Activated T-cell treated with anti-CD3 and anti-CD28 coated beads, Interleukin-2, amount 50 U/mL, for 1 hour (primary cell): Measurements from ENCODE around the gene GSG1L2.

ENCODE experiments used
- DNase-seq: peaks from one replicate; pipeline ENCODE4 v3.0.0-alpha.2; 2020

Gene GSG1L2

GRCh38 chr17:9824797-9825338 lies 3.0 kb upstream of the GSG1L2 start:
- no peak for DNase-seq

- DNase-seq = no peak
These were observed 2.2 kb upstream of the GSG1L2 start for GRCh38 chr17:9824094-9824493.

- DNase-seq = no peak
These were observed 1.4 kb downstream of the GSG1L2 start for GRCh38 chr17:9820448-9820847.

DNA sequence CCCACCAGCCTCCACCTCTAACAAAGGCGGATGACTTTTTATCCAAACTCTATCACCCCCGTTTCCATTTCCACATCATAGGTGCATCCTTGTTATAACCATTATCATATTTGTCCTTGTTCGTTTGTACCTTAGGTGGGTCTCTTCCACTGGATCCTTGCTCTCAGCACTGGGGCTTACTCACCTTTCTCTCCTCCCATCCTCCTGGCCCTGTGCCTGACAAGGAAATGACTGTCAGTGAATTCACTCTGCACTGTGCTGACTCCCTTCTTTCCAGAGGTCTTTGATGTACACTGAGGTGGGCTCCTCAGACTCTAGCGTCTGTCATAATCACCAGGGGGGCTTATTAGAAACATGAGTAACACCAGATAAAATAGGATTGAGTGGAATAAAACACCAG lies 3.1 kb downstream of the GSG1L2 start:
- DNase-seq = no peak

- no peak for DNase-seq
These were observed 4.8 kb downstream of the GSG1L2 start for GRCh38 chr17:9817086-9817485.

- DNase-seq = no peak
These were observed 5.4 kb downstream of the GSG1L2 start for GRCh38 chr17:9816472-9816871.

GRCh38 chr17:9814337-9814945 lies 7.4 kb downstream of the GSG1L2 start:
- no peak for DNase-seq

DNA sequence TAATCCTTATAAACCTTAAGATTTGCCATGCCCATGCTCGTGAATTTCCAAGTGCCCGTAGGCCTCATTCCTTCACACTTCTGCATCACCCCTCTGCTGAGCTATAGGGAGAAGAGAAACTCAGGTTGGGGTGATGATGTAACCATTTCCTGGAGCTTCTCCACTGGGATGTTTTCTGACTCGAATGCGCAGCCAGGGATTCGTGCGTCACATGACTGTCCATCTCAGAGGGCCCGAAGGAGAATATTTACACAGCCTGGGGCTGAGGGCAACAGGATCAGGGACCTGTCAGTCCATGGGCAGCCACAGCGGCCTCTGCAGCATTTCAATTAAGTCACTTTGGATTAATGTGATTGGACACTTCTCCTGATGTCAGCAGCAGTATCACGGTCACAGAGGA lies 8.7 kb downstream of the GSG1L2 start:
- DNase-seq = no peak

DNA sequence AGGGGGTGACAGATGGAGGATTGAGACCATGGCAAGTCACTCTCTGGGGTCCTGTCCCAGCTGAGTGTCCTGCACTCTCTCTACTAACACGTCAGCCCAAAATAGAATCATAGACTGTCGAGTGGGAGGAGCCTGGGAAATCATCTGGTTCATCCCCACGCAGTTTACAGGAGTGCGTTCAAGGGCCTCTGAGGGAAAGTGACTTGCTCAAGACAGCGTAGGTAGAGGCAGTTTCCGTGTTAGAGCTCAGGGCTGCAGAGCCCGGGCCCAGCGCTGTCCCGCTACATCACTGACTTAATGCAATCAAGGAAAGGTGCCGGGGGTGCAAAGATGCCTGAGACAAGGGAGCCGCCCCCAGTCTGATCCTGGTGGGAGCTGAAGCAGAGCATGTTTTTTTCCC lies 10.3 kb downstream of the GSG1L2 start:
- no peak for DNase-seq

- DNase-seq = no peak
These were observed 10.8 kb downstream of the GSG1L2 start for GRCh38 chr17:9811086-9811485.

DNA sequence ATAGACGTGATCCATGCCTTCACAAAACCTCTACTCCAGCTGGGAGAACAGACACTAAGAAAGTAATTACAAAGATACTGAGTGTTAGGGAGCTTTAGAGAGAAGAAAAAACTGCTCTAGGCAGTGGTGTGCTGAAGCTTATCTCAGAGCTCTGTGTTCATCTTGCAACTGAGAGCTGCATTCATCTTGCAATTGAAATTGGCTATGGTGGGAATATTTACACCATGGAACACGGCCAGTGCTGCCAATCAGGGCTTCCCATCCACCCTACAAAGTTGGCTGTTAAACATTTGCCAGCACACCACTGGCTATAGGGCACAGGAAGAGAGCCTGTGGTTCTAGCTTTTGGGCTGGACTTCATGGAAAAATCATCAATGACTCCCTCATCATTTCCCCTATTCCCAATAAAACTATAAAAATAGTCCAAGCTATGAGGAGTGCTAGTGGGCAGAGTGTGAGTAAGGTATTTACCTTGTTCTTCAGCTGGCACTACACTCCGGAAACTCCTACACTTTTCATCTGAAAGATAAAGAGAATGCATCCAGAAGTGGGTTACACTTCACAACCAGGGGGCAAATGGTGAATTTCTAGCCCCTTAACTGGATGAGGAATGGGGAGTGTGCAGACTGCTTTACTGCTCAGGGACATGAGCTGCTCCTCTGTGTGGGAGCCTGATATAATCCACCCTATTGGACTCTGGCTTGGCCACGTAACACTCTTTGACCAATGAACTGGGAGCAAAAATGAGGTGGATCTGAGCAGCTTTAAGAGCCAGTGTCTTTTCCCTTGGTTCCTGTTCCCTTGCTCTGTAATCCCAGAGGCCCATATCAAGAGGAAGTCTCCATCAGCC lies 11.6 kb downstream of the GSG1L2 start:
- DNase-seq = no peak

GRCh38 chr17:9809409-9809808 lies 12.5 kb downstream of the GSG1L2 start:
- no peak for DNase-seq

- no peak for DNase-seq
These were observed 15.2 kb downstream of the GSG1L2 start for GRCh38 chr17:9806699-9807098.

- DNase-seq = no peak
These were observed 16.1 kb downstream of the GSG1L2 start for GRCh38 chr17:9805769-9806168.

- no peak for DNase-seq
These were observed 19.2 kb downstream of the GSG1L2 start for GRCh38 chr17:9802697-9803096.

DNA sequence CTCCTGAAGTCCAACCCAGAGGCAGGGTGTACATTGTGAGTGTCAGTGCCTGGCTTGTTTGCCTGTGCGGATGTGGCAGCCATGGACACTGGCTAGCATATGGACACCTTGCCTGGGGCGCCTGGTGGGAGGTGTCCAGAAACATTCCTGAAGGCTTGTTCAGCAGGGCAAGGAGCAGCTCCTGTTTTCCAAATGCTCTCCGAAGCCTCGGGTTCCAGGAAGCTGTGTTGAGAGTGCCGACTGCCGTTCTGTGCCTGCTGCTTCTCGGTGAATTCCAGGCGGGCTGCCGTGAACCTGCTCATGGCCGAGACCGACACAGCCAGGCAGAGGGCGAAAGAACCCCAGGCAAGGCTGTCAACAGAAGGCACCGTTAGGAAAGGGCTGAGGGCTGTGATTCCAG lies 19.6 kb downstream of the GSG1L2 start:
- DNase-seq = no peak

- no peak for DNase-seq
These were observed 20.4 kb downstream of the GSG1L2 start for GRCh38 chr17:9801505-9801904.

DNA sequence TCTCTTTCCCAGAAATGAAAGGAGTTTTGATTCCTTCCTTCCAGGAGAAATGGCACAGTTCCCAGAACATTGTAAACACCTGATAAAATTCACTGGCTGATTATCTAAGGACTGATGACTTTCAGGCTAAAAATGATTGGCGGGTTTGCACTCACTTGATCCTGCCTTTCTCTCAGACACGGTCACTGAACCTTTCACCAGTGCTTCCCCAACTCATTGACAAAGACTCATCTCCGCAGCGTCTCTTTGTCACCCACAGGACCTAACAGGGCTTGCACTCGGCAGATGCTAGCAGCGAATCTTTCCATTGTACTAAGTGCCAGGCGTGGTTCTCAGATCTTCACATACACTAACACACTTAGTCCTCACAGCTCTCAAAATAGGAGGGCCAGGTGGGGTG lies 23.2 kb downstream of the GSG1L2 start:
- no peak for DNase-seq

- no peak for DNase-seq
These were observed 23.9 kb downstream of the GSG1L2 start for GRCh38 chr17:9798008-9798407.

- no peak for DNase-seq
These were observed 29.6 kb downstream of the GSG1L2 start for GRCh38 chr17:9792181-9792840.

GRCh38 chr17:9790889-9791876 lies 30.7 kb downstream of the GSG1L2 start, which contains the start of gene DHRS7C:
TSS of gene DHRS7C (minus strand) at chr17:9791592. CDS start at chr17:9791284, 308 bp downstream.
- DNase-seq = no peak

DNA sequence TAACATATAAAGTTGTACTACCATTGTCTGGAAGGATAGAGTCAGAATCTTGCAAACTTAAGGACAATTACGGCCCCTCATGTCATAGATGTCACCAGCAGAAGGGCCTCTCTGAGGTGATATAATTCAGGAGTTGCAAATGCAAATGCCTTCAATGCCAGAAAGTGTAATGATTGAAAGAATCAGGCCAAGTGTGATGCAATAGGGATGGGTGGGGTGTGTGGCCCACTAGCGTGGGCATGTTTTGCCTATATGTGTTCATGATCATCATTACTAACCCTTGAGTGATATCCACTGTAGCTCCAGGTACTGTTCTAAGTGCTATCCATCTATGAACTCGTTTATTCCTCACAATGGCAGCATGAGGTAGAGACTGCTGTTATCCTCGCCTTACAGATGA lies 31.6 kb downstream of the GSG1L2 start:
- no peak for DNase-seq
